Suprapubic skin (tissue), 4 donors: ENCODE data around the gene ARHGAP5. TPM values are rescaled to one million over a fixed set of nuclear protein-coding genes. Genes with fewer than 3 reads are reported as not detected.

Experiments used
- DNase-seq, 2 donors: peaks; one replicate each; pipeline ENCODE4 v3.0.0-alpha.2; 2019; ENCODE audit warnings: low spot score in 2 of 2
- H3K27ac ChIP-seq: fragments of 200-600 bp; sonication (generic); one replicate; pipeline ENCODE4 v1.5.1; 2019
- H3K27me3 ChIP-seq: fragments of 200-600 bp; sonication (generic); one replicate; pipeline ENCODE4 v1.5.1; 2019
- H3K36me3 ChIP-seq: fragments of 200-600 bp; sonication (generic); one replicate; pipeline ENCODE4 v1.5.1; 2019
- H3K4me1 ChIP-seq: fragments of 200-600 bp; sonication (generic); one replicate; pipeline ENCODE4 v1.5.1; 2019
- H3K4me3 ChIP-seq: fragments of 200-600 bp; sonication (generic); one replicate; pipeline ENCODE4 v1.5.1; 2019; ENCODE audit warnings: mild to moderate bottlenecking
- H3K9me3 ChIP-seq: fragments of 200-600 bp; sonication (generic); one replicate; pipeline ENCODE4 v1.5.1; 2019
- EP300 ChIP-seq: sonication (generic); formaldehyde crosslinking; IDR thresholded peaks from one replicate; pipeline ENCODE4 v1.6.1; 2017; ENCODE audit warnings: antibody characterized with exemption
- POLR2A ChIP-seq, 2 donors: fragments of 450-650 bp; IDR thresholded peaks; one replicate each; pipeline ENCODE4 v1.6.1; 2017; ENCODE audit warnings: antibody characterized with exemption in 2 of 2, mild to moderate bottlenecking in 2 of 2, moderate library complexity in 2 of 2
- POLR2AphosphoS5 ChIP-seq, 3 donors: sonication (generic); formaldehyde crosslinking; IDR thresholded peaks; one replicate each; pipeline ENCODE4 v1.6.1; 2017; ENCODE audit warnings: antibody characterized with exemption in 3 of 3
- WGBS: methylation state at CpG from one replicate; pipeline ENCODE4 v1.1.5; 2018; 5-methylcytosine and 5-hydroxymethylcytosine counted together
- total RNA-seq, 4 donors: library from RNA; depleted of rRNA; stranded (reverse); fragments of >200 nt; gene quantifications; one replicate each; pipeline ENCODE4 v1.1.0, GENCODE V29; 2016
- TF ChIP-seq, protein P1 (sequence below), 2 donors: fragments of 200-600 bp in 1 of 2; fragments of 450-650 bp in 1 of 2; sonication (generic) in 1 of 2; IDR thresholded peaks; one replicate each; pipeline ENCODE4 v1.5.1; 2016 to 2019; ENCODE audit warnings: antibody characterized with exemption in 2 of 2, mild to moderate bottlenecking in 1 of 2, moderate library complexity in 1 of 2

Gene ARHGAP5
- total RNA-seq, 4 donors from 2014 or later: 92.5 to 125 (median 109) TPM

DNA sequence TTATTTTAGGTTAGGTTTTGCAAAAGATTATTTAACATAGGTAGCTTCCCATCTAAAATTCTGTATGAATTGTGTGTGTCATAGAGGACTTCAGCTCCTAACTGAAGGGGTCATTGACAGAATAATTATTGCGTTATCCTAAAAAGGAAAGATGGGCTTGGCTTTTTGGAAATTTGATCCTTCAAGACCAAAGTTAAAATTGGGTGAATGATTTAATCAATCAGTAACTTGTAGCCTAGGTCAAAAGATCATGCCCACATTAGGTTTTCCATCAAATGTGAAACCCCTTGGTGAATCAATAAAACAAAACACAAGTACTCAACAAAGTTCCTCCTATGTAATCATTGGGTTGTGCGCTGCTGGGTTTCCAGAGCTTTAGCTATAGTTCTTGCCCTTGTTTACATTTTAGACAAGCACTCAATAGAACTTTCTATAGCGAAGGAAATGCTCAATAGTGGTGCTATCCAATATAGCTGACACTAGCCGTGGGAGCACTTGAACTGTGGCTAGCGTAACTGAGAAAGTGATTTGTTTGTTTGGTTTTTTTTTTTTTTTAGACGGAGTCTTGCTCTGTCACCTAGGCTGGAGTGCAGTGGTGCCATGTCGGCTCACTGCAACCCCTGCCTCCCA lies 37.6 kb upstream of the ARHGAP5 start:
- 85% methylated on average over 7 of the region's 7 CpGs for WGBS
- no peak overlapping the region for H3K27ac ChIP-seq
- no peak overlapping the region for H3K4me3 ChIP-seq
- no peak for DNase-seq
- no peaks in the 10 kb centered on the region for H3K27me3 ChIP-seq
- no peaks in the 10 kb centered on the region for H3K36me3 ChIP-seq
- H3K9me3 ChIP-seq: no peaks in the 10 kb centered on the region
- TF ChIP-seq EP300: no peak
- TF ChIP-seq POLR2AphosphoS5 (IDR thresholded peaks at IDR 0.05): no peak
- TF ChIP-seq POLR2A (IDR thresholded peaks at IDR 0.05): no peak
- H3K4me1 ChIP-seq: no peaks in the 10 kb centered on the region

DNA sequence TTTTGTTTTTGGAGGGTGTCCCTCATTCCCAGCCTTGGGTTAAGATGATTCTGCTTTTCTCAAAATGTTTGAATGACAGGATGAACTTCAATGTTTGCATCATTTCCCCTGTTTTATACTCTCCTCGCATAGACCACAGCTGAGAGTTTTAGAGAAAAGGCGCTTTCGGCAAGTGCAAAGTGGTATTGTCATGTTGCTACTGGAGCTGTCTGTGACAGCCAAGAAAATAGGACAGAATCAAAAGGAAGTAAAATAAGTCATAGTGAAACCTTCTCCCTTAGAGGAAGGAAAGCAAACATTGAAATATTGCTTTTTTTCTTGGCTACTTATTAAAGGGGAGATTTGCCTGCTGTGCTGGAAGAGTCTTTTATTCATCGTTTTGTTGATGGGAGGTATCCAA lies 33.5 kb upstream of the ARHGAP5 start:
- H3K36me3 ChIP-seq: no peaks in the 10 kb centered on the region
- H3K27ac ChIP-seq: no peak overlapping the region
- no peaks in the 10 kb centered on the region for H3K9me3 ChIP-seq
- H3K4me1 ChIP-seq: no peaks in the 10 kb centered on the region
- H3K27me3 ChIP-seq: no peaks in the 10 kb centered on the region
- H3K4me3 ChIP-seq: no peak overlapping the region
- DNase-seq: no peak
- WGBS: 57% methylated on average over 4 of the region's 4 CpGs
- TF ChIP-seq POLR2A (IDR thresholded peaks at IDR 0.05) (no peak), EP300 (no peak), POLR2AphosphoS5 (IDR thresholded peaks at IDR 0.05) (no peak)
- TF ChIP-seq, protein P1, sequence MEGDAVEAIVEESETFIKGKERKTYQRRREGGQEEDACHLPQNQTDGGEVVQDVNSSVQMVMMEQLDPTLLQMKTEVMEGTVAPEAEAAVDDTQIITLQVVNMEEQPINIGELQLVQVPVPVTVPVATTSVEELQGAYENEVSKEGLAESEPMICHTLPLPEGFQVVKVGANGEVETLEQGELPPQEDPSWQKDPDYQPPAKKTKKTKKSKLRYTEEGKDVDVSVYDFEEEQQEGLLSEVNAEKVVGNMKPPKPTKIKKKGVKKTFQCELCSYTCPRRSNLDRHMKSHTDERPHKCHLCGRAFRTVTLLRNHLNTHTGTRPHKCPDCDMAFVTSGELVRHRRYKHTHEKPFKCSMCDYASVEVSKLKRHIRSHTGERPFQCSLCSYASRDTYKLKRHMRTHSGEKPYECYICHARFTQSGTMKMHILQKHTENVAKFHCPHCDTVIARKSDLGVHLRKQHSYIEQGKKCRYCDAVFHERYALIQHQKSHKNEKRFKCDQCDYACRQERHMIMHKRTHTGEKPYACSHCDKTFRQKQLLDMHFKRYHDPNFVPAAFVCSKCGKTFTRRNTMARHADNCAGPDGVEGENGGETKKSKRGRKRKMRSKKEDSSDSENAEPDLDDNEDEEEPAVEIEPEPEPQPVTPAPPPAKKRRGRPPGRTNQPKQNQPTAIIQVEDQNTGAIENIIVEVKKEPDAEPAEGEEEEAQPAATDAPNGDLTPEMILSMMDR (IDR thresholded peaks at IDR 0.05): no peak

DNA sequence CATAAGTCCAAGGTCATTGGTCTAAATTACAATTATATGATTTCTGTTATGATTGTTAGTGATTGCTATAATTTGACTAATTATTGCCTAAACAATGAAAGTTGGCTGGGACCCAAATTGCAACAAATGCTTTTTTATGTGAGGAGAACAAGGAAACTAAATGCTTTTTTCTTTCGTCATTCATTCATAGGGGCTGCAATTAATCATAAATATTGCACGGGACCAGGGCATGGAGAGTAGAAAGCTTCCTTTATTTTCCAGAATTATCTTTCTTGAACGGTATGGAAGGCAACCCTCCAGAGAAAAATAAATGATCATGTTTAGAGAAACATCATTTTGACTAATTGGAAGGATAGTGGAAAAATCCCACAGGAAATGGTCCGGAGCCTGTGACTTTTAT lies 32.6 kb upstream of the ARHGAP5 start:
- H3K36me3 ChIP-seq: no peaks in the 10 kb centered on the region
- H3K9me3 ChIP-seq: no peaks in the 10 kb centered on the region
- no peak overlapping the region for H3K27ac ChIP-seq
- H3K27me3 ChIP-seq: no peaks in the 10 kb centered on the region
- no peak overlapping the region for H3K4me3 ChIP-seq
- no peaks in the 10 kb centered on the region for H3K4me1 ChIP-seq
- TF ChIP-seq EP300: no peak
- 62% methylated on average over 4 of the region's 4 CpGs for WGBS
- no peak for DNase-seq

DNA sequence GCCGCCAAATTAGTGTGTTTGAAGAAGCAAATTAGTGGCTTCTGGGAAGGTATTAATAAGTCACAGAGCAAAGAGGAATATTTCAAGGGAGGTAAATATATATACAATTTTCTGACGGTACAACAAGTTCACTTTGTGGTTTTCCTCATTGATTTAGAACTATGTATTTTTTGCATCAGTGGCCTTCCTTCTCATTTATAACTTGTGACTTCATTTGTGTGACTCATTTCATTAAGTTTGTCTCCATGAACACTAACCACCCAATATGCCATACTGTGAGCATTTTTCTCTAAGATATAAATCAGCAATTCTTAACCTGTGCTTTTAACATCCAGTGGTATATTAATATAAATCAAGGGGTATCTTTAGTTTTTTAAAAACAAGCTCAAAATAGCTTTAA lies 29.3 kb upstream of the ARHGAP5 start:
- Histone ChIP-seq H3K4me3 (no peak overlapping the region), H3K36me3 (no peaks in the 10 kb centered on the region), H3K4me1 (no peaks in the 10 kb centered on the region), H3K9me3 (no peaks in the 10 kb centered on the region), H3K27ac (no peak overlapping the region), H3K27me3 (no peaks in the 10 kb centered on the region)
- 78% methylated on average over 2 of the region's 2 CpGs for WGBS
- DNase-seq: no peak
- no peak for TF ChIP-seq EP300
- TF ChIP-seq POLR2AphosphoS5 (IDR thresholded peaks at IDR 0.05): no peak
- TF ChIP-seq, protein P1 (IDR thresholded peaks at IDR 0.05): no peak
- no peak for TF ChIP-seq POLR2A (IDR thresholded peaks at IDR 0.05)

DNA sequence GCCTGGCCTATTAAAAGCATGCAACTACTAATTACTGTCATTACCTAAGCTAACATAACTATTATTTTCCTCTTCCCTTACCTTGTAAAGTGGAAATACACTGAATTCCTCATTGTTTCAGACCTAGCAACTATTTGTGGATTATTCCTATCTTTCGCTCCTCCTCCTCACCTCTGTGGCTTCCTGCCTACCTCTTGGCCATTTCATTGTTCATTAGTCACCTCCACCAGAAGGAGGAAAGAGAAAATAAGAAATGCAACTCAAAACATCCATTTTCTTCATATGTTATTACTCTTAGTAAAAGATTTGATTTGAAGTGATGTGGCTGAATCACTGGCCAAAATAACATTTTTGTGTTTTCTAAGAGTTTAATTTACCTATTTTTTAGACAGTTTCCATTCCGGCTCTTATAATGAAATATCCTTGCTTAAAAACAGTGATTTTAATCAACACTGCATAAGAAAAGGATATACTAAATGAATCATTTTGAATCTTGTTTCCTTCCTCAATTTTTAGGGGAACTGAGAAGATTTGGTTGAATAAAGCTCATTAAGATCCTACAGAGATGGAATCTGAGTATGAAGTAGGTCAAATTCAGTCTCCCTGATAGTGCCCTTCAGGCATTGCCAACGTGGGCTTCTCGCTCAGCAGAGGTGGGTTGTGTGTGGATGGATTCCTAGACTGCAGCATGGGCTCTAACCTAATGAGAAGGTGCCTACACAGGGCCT lies 27.6 kb upstream of the ARHGAP5 start:
- whole genome bisulfite sequencing: 86% methylated on average over 4 of the region's 4 CpGs
- Histone ChIP-seq H3K27ac (no peak overlapping the region), H3K4me3 (no peak overlapping the region), H3K36me3 (no peaks in the 10 kb centered on the region), H3K9me3 (no peaks in the 10 kb centered on the region), H3K4me1 (no peaks in the 10 kb centered on the region), H3K27me3 (no peaks in the 10 kb centered on the region)
- no peak for DNase-seq
- no peak for TF ChIP-seq POLR2A (IDR thresholded peaks at IDR 0.05)
- TF ChIP-seq, protein P1 (IDR thresholded peaks at IDR 0.05): no peak
- TF ChIP-seq EP300: no peak
- TF ChIP-seq POLR2AphosphoS5 (IDR thresholded peaks at IDR 0.05): no peak

DNA sequence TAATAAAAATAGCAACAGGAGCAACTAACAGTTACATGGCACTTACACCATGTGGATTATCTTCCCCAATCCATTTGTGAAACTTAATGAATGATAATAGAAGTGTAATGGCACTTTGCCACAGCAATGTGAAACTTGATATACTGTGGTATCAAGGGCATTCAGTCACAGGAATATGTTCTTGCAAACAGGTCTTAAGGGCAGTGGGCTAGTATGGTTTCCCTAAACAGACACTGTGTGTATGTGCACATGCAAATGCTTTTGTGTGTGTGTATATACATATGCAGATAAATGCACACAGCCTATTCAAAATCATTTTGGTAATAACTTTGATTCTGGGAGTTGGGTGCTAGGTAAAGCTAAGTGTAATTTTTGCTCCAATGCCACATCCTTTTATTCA lies 26.2 kb upstream of the ARHGAP5 start:
- H3K9me3 ChIP-seq: no peaks in the 10 kb centered on the region
- no peaks in the 10 kb centered on the region for H3K36me3 ChIP-seq
- H3K27ac ChIP-seq: no peak overlapping the region
- no peaks in the 10 kb centered on the region for H3K4me1 ChIP-seq
- H3K27me3 ChIP-seq: no peaks in the 10 kb centered on the region
- DNase-seq: no peak
- TF ChIP-seq POLR2AphosphoS5 (IDR thresholded peaks at IDR 0.05) (no peak), POLR2A (IDR thresholded peaks at IDR 0.05) (no peak), EP300 (no peak)
- TF ChIP-seq, protein P1 (IDR thresholded peaks at IDR 0.05): no peak
- no peak overlapping the region for H3K4me3 ChIP-seq
